Umbilical cord (tissue), 2 donors: Measurements from ENCODE around the gene RGPD5. TPM values are rescaled to one million over a fixed set of nuclear protein-coding genes. Genes with fewer than 3 reads are reported as not detected.
"Not testable (repeated sequence)": the region's sequence is repeated elsewhere in the genome, so short reads cannot be mapped to it uniquely, and the experiment has no call there.

ENCODE experiments used
- DNase-seq: peaks from one replicate; pipeline ENCODE4 v3.0.0-alpha.2; 2015; ENCODE audit warnings: low spot score
- total RNA-seq: library from RNA; depleted of rRNA; stranded (reverse); fragments of >200 nt; gene quantifications from one replicate; pipeline ENCODE4 v1.2.3, GENCODE V29; 2014; ENCODE audit warnings: low replicate concordance; ENCODE audit not compliant: insufficient read depth

The RGPD5 gene
- 42.1 TPM for total RNA-seq

DNA sequence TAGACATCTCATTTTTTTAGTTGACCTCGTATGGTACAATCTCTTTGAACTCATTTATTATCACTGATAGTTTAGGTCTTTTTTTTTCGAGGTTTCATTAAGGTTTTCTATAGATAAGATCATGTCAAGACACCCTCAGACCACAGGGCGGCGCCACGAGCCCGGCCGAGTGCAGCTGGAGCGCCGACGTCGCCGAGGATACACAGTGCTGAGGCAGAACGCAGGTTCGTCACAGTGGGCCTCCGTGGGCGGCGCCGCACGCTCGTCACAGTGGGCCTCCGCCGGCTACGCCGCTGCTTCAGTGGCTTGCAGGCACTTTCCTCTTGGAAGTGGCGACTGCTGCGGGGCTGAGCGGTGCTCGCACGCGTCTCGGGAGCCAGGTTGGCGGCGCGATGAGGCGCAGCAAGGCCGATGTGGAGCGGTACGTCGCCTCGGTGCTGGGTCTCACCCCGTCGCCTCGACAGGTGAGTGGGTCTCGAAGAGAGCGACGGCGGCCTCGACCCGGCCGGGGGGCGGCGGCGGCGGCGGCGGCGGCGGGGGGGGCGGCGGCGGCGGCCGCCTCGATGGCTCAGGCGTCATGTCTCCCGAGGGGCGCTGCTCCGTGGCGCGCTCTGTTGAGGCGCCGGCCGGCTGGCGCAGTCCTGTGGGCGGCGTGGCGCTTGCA lies at the start of gene RGPD5:
RGPD5 (plus strand) TSS at position 232 of the 664 bp plus-strand sequence; CDS start at position 393, 161 bp downstream.
- not testable (repeated sequence) for DNase-seq

DNA sequence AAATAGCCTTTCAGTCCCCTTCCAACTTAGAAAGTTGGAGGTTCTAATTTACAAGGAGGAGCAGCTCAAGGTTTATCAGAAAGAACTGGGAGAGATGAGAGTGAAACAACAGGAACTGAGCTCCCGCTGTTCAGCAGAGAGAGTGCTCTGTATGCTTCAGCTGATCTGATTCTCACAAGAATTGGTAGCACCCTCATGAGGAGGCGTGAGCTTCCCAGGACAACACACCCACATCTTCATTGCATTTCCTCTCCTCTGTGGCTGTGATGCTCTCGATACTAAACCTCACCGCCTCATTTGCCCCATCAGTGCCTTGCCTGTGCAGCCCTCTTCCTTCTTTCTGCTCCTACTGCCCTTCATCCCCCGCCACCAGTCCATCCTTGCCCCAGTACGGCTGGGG lies 42.5 kb upstream of the RGPD5 start:
- not testable (repeated sequence) for DNase-seq

DNA sequence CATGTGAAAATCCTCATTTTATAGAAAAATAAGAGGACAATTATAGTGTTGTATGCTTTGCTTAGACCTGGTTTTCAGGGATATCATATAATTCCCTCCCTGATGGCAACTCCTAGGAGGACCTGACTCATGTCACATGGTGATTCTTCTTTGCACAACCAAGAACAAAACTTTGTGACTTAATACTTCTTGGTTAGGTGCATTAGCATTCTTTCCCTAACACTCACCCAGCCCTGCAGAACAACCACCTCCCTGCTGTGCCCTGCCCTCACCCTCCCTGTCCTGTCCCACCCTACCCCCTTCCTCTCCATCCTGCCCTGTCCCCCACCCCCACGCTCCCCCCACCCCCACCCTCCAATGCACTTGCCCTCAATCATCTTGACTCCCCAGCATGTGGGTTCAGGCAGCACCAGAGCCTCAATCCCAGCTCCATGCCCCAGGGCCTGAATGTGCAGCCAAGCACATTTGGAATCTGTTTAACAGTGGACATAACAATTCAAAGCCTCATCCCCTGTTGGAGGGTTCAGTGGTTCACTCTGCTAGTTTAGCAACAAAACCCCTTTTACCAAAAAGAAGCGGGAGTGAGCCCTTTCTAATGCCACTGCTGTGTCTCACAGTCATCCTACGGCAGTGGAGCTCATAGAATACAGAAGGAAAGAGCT lies 36.8 kb upstream of the RGPD5 start:
- not testable (repeated sequence) for DNase-seq

DNA sequence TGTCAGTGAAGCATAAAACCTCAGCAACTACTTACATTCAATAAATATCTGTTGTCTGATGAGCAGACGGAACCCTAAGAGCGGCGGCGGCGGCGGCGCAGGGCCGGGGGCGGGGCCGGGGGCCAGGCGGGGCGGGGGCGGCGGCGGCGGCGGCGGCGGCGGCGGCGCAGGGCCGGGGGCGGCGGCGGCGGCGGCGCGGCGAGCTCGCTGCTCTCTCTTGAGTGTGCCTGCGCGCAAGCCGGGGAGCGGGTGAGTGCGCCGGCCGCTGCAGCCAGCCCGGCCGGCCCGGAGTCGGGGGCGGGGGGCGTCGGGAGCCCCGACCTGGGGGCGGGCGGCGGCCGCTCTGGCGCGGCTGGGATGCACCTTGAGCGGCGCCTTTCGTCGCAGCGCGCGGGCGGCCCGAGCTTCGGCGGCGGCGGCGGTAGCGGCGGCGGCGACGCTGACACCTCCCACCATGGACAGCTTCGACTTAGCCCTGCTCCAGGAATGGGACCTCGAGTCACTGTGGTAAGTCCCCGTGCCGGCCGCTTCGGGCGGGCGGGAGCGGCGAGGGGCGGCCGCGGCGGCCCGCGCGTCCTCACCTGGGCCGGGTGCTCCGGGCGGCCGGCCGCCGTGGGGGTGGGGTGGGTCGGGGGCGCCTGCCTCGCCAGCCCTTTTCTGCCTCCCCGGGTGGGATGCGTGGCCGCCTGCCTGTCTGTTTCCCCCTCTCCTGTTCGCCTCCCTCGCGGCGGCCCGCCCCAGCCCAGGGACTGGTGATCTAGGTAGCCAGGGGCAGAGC lies 33.7 kb upstream of the RGPD5 start:
- not testable (repeated sequence) for DNase-seq

DNA sequence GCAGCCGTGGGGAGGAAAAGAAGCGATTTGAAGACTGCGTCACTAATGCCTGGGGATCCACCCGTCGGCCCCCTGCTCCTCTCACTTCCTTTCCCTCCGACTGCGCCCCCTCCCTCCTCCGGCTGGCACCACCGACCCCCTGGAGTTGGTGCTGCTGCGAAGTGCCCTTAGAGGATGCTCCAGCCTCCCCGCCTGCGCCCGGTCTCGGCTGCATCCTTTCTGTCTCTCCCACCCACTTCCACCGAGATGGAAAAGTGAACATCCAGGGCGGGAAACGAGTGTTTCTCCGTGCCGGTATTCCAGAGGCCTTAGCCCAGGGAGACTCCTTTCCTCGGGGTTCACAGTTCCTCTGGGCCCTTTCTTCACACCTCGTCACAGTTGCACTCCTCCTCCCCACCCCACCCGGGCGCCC lies 33.1 kb upstream of the RGPD5 start:
- DNase-seq, result not testable (repeated sequence)

DNA sequence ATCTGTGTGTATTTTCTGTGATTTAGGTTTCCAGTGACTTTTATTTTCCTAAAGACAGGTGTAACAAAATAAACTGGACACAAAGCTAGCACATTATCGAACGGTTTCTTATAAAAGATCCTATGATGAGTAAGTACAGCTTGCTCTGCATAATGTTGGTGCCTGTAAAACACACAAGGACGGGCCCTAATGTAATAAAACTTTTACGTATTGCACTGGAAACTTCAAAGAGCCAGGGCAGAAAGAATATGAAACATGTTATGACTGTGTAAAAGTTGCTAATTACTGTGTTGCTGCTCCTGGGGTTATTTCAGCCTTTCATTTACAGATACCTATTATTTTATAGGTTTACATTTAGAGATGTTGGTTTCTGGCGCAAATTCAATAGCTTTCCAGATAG lies 32.1 kb upstream of the RGPD5 start:
- not testable (repeated sequence) for DNase-seq

DNA sequence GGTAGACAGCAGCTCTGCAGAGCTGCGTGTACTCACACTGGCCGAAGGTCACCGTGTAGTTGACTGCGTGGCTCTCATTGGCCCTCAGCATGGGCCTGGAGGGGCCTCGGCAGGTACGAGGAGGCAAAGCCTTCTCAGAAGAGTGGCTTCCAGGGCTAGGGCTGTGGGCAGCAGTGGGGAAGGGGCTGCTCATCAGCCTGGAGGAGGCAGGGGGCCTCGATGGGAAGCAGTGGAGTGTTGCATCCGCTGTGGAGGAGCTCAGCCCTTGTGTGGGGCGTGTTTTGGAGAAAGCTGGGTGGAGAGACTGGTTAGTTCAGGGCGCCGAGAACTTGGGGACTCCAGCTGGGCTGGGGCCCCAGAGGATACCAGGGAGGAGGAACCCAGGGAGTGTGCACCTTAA lies 28.0 kb upstream of the RGPD5 start:
- not testable (repeated sequence) for DNase-seq

DNA sequence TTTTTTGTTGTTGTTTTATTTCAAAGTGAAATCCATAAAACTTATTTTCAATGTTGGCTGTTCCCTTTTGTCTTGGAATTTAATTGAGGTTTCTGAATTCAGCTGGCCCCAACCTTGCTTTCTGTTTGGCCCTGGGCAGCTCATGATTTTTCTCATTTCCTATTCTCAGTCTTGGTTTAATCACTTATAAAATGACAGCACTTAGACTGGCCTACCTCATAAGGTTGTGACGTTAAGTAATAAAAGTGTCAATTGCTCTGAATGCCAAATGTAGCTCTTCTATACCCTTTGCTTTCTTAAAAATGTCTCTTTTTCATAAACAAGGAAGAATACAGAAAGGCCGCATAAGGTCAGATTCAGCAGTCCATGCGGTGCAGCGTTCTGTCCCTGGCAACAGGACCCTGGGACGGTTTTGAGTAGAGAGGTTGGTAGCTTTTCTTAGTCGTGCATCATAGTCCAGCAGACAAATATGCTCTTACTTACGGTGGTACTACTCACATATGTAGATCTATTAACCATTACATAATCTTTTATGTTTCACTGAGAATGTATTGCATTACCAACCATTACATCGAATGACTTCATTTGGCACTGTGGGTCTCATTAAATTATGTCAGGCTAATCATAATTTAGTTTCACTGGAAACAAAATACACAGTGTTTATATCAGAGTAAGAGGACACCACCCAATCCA lies 27.1 kb upstream of the RGPD5 start:
- not testable (repeated sequence) for DNase-seq

DNA sequence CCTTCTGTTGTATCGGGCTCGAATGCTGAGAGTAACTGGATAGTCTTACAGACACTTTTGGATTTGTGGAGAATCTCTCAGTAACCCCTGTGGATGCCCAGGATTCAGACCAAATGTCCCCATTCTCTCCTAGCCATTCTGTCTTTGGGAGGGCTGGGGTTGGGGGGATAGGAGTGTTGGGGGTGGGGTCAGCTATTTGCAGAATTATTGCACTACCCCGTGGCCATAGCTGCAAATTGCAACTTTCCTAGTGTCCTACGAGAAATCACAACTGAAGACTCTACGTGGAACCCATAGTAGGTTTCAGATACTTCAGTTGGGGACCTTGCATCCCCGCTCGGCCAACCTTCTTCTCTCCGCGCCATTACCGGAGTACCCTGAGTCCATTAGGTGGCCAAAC lies 25.2 kb upstream of the RGPD5 start:
- DNase-seq, result not testable (repeated sequence)

DNA sequence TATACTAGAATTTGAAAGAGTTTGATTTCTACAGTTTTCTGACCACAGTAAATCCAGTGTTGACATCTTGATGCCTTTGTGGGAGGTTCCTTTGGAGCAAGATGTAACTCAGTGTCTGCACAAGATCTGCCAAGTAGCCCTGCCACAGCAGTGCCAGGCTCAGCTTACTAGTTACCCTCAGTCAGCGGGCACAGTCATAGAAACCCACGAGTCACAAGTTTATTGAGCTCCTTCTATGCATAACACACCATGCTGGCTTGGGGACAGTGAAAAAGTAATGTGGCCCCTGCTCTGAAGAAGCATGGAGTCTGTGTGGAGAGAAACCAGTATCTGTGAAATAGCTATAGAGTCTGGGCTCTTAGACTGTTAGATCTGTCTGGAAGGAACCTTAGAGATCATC lies 15.0 kb upstream of the RGPD5 start:
- DNase-seq, result not testable (repeated sequence)

DNA sequence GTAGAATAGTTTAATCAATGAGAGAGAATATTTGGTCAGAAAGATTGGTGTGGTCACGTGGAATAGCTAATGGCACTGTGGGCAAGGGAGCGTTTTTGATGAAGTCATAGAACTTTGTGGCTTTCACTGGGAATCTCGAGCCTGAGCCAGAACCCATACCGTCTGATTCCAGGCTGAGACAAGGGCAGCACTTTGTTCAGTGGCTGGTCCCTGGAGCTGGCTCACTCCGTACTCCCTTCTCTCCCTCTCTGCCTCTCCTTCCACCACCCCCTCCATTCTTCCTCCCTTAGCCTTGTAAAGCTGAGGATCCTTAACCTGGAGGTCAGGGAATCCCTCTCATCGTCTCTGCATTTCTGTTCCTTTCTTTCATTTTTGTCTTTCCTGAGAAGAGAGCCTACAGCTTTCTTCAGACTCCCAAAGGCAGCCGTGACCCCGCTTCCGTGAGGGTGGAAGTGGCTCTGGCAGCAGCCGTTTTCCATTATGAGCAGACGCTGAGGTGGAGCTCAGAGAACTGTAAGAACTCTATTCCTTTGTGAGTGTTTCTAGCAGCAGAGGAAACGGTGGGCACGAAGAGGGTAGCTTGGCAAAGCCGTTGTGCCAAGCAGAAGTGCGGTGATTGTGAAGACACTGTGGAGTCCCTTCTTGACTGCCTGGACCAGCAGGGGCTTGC lies 12.8 kb upstream of the RGPD5 start:
- DNase-seq, result not testable (repeated sequence)

DNA sequence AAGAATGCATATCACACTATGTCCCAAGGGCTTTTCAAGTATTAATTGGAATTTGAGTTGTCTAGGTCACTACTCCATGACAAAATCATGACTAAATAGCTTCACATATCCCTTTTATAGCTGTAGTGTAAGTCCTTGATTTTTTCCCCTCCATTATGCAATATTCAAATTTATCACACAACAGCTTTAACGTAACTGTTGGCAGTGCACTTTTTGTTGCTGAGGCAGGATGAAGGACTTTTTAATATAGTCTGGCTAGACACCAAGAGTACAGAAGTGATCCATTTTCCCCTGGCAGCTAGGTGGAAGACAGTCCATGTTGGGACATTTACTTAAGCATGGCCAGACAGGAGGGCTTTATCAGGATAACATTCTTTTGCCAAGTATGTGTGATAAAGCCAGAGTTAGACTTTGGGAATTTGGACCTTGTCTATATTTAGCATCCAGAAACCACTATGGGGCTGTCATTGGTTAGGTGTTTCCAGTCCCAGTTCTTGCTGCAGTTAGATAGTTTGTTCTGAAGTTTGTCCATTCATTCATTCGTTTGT lies 11.6 kb upstream of the RGPD5 start:
- not testable (repeated sequence) for DNase-seq

DNA sequence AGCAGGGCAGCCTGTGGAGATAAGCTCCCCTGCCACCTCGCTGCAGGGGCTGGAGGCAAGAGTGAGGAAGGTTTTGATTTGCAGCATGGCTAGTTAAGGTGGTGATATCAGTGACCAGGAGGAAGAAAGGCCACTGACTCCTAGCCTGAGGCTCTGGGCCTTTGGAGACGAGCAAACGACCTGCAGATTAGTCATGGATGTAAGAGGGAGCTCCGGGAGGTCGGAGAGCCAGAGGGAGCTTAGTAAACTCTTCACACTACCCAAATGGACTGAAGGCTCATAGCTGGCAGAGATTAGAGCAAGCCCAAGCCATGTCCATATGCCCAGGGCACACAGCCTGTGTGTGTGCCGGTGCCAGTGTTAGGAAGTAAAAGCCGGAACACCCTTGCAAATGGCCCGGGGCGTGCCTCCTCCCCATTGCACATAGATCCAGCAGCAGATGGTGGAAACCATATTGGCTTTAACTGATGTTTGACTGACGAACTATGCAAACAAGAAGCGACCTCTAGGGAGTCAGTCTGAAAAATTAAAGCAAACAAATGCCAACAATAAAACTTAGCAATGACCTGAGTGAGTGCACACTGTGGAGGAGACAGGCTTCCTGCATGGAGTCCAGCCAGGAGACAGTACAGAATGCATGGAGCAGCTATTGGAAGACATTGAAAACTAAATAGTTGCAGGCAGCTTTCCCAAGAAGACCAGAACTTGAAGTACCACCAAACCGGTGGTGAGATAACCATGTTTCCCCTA lies 2.4 kb upstream of the RGPD5 start:
- DNase-seq, result not testable (repeated sequence)

DNA sequence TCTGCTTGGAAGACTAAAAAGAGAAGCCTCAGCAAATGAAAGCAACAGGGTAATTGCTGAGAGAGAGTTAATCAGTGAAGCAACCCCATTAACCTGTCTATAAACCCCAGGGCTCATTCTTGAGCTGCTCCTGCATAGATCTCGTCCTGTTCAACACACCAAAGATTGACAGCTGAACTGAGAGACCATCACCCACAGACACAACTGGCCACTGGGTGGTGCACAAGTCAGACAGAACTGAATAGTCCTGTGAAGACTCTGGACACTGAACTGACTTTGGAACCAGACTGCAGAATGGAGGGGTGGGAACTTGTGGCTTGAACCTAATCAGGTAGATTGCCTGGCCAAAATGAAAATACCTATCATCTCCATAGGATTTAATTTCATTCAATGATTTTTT lies 1.4 kb upstream of the RGPD5 start:
- not testable (repeated sequence) for DNase-seq

DNA sequence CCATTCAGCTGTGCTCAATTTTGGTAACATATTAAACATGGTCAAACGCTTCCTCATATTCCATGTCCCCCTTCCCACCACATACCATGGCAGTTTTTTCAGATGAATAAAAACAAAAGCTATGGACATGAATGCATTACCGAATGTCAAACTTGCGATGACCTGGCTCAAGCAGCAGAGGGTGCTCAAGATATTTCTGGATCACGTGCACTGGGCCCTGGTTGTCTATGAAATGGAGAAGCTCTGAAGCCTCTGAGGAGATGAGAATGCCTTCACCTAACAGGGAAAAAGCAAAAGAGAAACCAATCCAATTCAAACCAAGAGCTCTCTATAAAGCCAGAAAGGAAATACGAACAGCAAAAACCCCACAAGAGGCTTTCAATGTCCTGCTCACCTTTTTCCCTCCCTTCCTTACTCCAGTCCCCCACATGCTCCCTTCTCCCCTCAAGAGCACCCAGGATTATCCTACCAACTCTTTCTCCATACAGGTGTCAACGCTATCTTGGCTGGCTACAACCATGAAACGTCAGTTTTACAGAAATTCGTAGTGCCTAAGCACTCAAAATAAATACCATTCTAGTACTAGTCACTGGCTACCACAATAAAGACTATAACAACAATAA lies 77.1 kb downstream of the RGPD5 start:
- not testable (repeated sequence) for DNase-seq

DNA sequence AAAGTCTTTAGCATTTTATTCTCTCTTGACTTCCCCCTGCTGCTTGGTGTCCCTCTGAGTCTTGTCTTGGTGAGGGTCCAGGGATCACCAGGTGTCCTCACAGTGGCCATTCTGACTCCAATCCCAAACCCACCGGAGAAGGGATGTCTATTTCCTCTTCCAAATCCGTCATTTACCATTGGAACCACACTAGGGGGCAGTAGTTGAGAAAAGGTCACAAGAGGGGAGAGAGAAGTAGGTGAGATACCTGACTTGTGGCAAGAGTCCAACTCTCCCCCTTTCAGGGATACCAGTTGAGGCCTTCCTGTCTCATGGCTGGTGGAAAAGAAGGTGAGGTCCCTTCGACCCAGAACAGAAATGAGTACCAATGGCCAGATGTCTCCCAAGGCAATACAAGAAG lies 82.5 kb downstream of the RGPD5 start:
- not testable (repeated sequence) for DNase-seq

DNA sequence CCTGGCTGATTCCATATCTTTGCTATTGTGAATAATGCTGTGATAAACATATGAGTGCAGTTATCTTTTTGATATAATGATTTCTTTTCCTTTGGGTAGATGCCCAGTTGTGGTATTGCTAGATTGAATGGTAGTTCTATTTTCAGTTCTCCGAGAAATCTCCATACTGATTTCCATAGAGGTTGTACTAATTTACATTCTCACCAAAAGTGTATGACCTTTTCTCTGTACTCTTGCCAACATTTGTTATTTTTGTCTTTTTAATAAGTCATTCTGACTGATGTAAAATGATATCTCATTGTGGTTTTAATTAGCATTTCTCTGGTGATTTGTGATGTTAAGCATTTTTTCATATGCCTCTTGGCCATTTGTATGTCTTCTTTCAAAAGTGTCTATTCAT lies 88.0 kb downstream of the RGPD5 start:
- DNase-seq, result not testable (repeated sequence)

DNA sequence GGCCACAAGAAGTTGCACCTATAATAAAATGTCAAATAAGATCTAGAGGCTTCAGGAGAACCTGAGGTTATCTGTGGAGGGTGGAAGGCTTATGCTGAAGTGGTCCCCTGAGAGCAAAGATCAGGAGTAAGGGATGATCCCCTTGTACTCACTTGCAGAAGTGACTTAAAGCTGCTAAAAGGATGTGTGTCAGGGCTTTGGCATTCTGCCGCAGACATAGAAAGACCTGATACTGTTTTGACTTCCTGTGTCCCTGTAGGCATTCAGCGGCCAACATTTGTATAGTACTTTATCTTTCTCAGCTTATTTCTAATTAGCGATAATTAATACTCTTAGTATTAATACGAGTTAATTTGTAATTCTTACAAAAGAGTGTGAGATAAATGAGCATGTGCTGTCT lies 94.3 kb downstream of the RGPD5 start:
- DNase-seq, result not testable (repeated sequence)

DNA sequence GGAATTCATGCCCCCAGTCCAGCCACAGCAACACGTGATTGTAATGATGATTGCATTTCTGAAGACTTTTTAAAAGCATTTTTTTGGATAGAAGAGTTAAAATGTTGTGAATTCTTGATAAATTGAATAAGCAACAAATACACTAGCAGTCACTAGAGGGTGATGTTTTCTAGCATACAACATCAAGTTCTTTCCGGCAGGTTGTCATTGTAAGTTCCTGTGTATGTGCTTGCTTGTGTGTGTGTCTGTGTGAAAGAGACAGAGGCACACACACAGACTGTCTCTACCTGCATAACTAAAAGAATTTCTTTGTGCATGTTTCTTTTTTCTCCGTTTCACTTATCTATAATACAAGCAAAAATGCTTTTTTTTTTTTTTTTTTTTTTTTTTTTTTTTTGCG lies 95.8 kb downstream of the RGPD5 start:
- not testable (repeated sequence) for DNase-seq

DNA sequence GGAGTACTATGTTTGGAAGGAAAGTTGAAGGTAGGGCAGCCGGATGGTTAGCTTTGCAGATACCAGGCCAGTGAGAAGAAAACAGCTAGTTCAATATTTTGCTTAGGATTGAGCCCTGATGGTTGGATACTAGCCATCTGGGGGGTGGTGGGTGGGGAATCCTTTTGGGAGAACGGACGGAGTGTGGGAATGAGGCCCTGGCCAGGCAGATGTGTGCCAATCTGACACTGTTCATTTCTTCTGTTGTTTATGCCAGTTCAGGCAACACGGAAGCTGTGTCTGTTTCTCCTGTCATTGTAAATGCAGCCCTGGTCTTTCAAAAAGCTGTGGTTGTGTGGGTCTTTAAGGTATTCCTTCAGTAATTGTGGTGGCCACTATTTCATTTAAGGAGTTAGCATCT lies 96.9 kb downstream of the RGPD5 start:
- DNase-seq, result not testable (repeated sequence)
